GM21723 (cell line): ENCODE measurements around the gene SLC66A1.

Source experiments
- ATAC-seq: cut with Tn5 transposase; IDR thresholded peaks from one replicate; pipeline ENCODE4 v1.9.1; 2021; ENCODE audit warnings: mild to moderate bottlenecking, moderate library complexity; ENCODE audit not compliant: unreplicated experiment

The SLC66A1 gene

GRCh38 chr1:19324665-19324990 lies 12.5 kb downstream of the SLC66A1 start:
- no peak for ATAC-seq

- ATAC-seq: no peak
These were observed 13.3 kb downstream of the SLC66A1 start for GRCh38 chr1:19325368-19325957.

GRCh38 chr1:19325958-19326747 lies 14.0 kb downstream of the SLC66A1 start:
- ATAC-seq: no peak

GRCh38 chr1:19326748-19327065 lies 14.6 kb downstream of the SLC66A1 start:
- no peak for ATAC-seq

GRCh38 chr1:19327301-19327700 lies 15.2 kb downstream of the SLC66A1 start:
- no peak for ATAC-seq

GRCh38 chr1:19327736-19328135 lies 15.6 kb downstream of the SLC66A1 start:
- ATAC-seq: no peak

- ATAC-seq: no peak
These were observed 16.4 kb downstream of the SLC66A1 start for GRCh38 chr1:19328486-19328885.

GRCh38 chr1:19329188-19329587 lies 17.1 kb downstream of the SLC66A1 start:
- no peak for ATAC-seq

GRCh38 chr1:19329611-19330010 lies 17.5 kb downstream of the SLC66A1 start:
- no peak for ATAC-seq

GRCh38 chr1:19330449-19331135 lies 18.5 kb downstream of the SLC66A1 start:
- ATAC-seq: no peak

- no peak for ATAC-seq
These were observed 19.2 kb downstream of the SLC66A1 start for GRCh38 chr1:19331262-19331878.

GRCh38 chr1:19332832-19333231 lies 20.7 kb downstream of the SLC66A1 start:
- no peak for ATAC-seq

GRCh38 chr1:19333587-19334354 lies 21.6 kb downstream of the SLC66A1 start:
- ATAC-seq: no peak

- no peak for ATAC-seq
These were observed 24.4 kb downstream of the SLC66A1 start for GRCh38 chr1:19336543-19336942.

GRCh38 chr1:19337289-19337688 lies 25.2 kb downstream of the SLC66A1 start:
- ATAC-seq: no peak

GRCh38 chr1:19338323-19338762 lies 26.2 kb downstream of the SLC66A1 start:
- ATAC-seq: no peak

- no peak for ATAC-seq
These were observed 27.2 kb downstream of the SLC66A1 start for GRCh38 chr1:19339214-19339861.

GRCh38 chr1:19340387-19340937 lies 28.3 kb downstream of the SLC66A1 start:
- ATAC-seq: no peak

GRCh38 chr1:19341201-19342061 lies 29.3 kb downstream of the SLC66A1 start:
- ATAC-seq: no peak
